IMR-90 (cell line): ENCODE results near the gene GCN1. TPM values are rescaled to one million over a fixed set of nuclear protein-coding genes. Genes with fewer than 3 reads are reported as not detected.

ENCODE experiments used
- ATAC-seq: fragments of 200-7000 bp; cut with Tn5 transposase; 2 replicates; pipeline ENCODE4 v1.9.1; 2020; ENCODE audit warnings: low read depth, mild to moderate bottlenecking, moderate library complexity
- BruUV-seq: library from RNA; stranded (reverse); fragments of 400-500 nt; replicated peaks from 2 replicates; lab custom pipeline; 2021; lab: Mats Ljungman, UMichigan
- CTCF ChIA-PET: fragments of 300-600 bp; formaldehyde crosslinking; extraction: SDS; loops from one replicate; lab custom pipeline; 2021; ENCODE audit warnings: antibody characterized with exemption; lab: Yijun Ruan, JAX
- POLR2A ChIA-PET: fragments of 300-600 bp; sonication (Branson Sonifier 250); formaldehyde crosslinking; loops from one replicate; lab custom pipeline; 2022; ENCODE audit warnings: antibody characterized with exemption; ENCODE audit not compliant: unreplicated experiment; lab: Charles Lee
- DNase-seq: peaks from one replicate; pipeline ENCODE4 v3.0.0; 2013
- H2AFZ ChIP-seq: replicated peaks from 2 replicates; pipeline ENCODE3; 2013; ENCODE audit warnings: low read length, mild to moderate bottlenecking; ENCODE audit not compliant: poor library complexity
- H2AK5ac ChIP-seq: 2 replicates; pipeline ENCODE4 v1.6.1; 2013; ENCODE audit warnings: low read depth, low read length, inconsistent platforms
- H2AK9ac ChIP-seq: replicated peaks from 2 replicates; pipeline ENCODE3; 2013; ENCODE audit warnings: mild to moderate bottlenecking, low read depth, low read length, moderate library complexity; ENCODE audit not compliant: poor library complexity
- H2BK120ac ChIP-seq: 2 replicates; pipeline ENCODE4 v1.6.1; 2013; ENCODE audit warnings: low read depth, low read length, inconsistent platforms
- H2BK15ac ChIP-seq: 3 replicates; pipeline ENCODE4 v1.6.1; 2013; ENCODE audit warnings: low read depth, low read length, inconsistent platforms
- H2BK20ac ChIP-seq: 2 replicates; pipeline ENCODE4 v1.6.1; 2013; ENCODE audit warnings: low read depth, mild to moderate bottlenecking, inconsistent platforms, low read length, moderate library complexity
- H2BK5ac ChIP-seq: 2 replicates; pipeline ENCODE4 v1.6.1; 2013; ENCODE audit warnings: mild to moderate bottlenecking, low read depth, low read length, inconsistent platforms; ENCODE audit not compliant: poor library complexity, severe bottlenecking
- H3K14ac ChIP-seq: replicated peaks from 2 replicates; pipeline ENCODE4 v1.6.1; 2013; ENCODE audit warnings: low read depth, low read length, inconsistent platforms
- H3K18ac ChIP-seq: 2 replicates; pipeline ENCODE4 v1.6.1; 2013; ENCODE audit warnings: low read depth, low read length, control low read depth
- H3K23ac ChIP-seq: 2 replicates; pipeline ENCODE4 v1.6.1; 2013; ENCODE audit warnings: low read depth, low read length, inconsistent platforms
- H3K27ac ChIP-seq: 2 replicates; pipeline ENCODE4 v1.5.1; 2013; ENCODE audit warnings: mild to moderate bottlenecking, control low read depth, low read length; ENCODE audit not compliant: insufficient read depth
- H3K27me3 ChIP-seq: 2 replicates; pipeline ENCODE4 v1.6.1; 2013; ENCODE audit warnings: low read length; ENCODE audit not compliant: control insufficient read depth, insufficient read depth
- H3K36me3 ChIP-seq: 2 replicates; pipeline ENCODE4 v1.6.1; 2013; ENCODE audit warnings: low read length, mixed read lengths; ENCODE audit not compliant: control insufficient read depth, insufficient read depth
- H3K4ac ChIP-seq: 2 replicates; pipeline ENCODE4 v1.6.1; 2013; ENCODE audit warnings: low read depth, low read length, inconsistent platforms
- H3K4me1 ChIP-seq: 2 replicates; pipeline ENCODE4 v1.6.1; 2013; ENCODE audit warnings: low read length, mixed read lengths; ENCODE audit not compliant: control insufficient read depth, insufficient read depth
- H3K4me2 ChIP-seq: 2 replicates; pipeline ENCODE4 v1.6.1; 2013; ENCODE audit warnings: low read depth, mild to moderate bottlenecking, control low read depth, low read length, moderate library complexity
- H3K4me3 ChIP-seq: 2 replicates; pipeline ENCODE4 v1.5.1; 2013; ENCODE audit warnings: low read depth, mild to moderate bottlenecking, control low read depth, low read length, moderate library complexity; ENCODE audit not compliant: insufficient read depth
- H3K56ac ChIP-seq: 2 replicates; pipeline ENCODE4 v1.6.1; 2013; ENCODE audit warnings: low read length, inconsistent platforms; ENCODE audit not compliant: insufficient read depth; ENCODE audit errors: extremely low read depth
- H3K79me1 ChIP-seq, 2 experiments: 2 replicates each; pipeline ENCODE4 v1.6.1; 2013; ENCODE audit warnings: low read length in 2 of 2, inconsistent platforms in 1 of 2, low read depth in 1 of 2
- H3K9ac ChIP-seq: 2 replicates; pipeline ENCODE4 v1.6.1; 2013; ENCODE audit warnings: low read depth, low read length, control low read depth
- H3K9me1 ChIP-seq: 2 replicates; pipeline ENCODE4 v1.6.1; 2013; ENCODE audit warnings: low read length, inconsistent platforms; ENCODE audit not compliant: insufficient read depth
- H3K9me3 ChIP-seq: 2 replicates; pipeline ENCODE4 v1.6.1; 2013; ENCODE audit warnings: low read length; ENCODE audit not compliant: control insufficient read depth, insufficient read depth
- H4K20me1 ChIP-seq: 2 replicates; pipeline ENCODE4 v1.6.1; 2013; ENCODE audit warnings: low read length, inconsistent platforms; ENCODE audit not compliant: insufficient read depth
- H4K5ac ChIP-seq: 2 replicates; pipeline ENCODE4 v1.6.1; 2013; ENCODE audit warnings: mild to moderate bottlenecking, low read depth, low read length, control low read depth
- H4K8ac ChIP-seq, 2 experiments: 2 replicates each; pipeline ENCODE4 v1.6.1; 2013; ENCODE audit warnings: low read depth in 2 of 2, low read length in 2 of 2, control low read depth in 1 of 2, inconsistent platforms in 1 of 2
- H4K91ac ChIP-seq: 2 replicates; pipeline ENCODE4 v1.6.1; 2013; ENCODE audit warnings: low read depth, low read length, inconsistent platforms; ENCODE audit not compliant: insufficient read depth
- BHLHE40 ChIP-seq: fragments of 150-350 bp; IDR thresholded peaks from 2 replicates; pipeline ENCODE4 v1.6.1; 2016; ENCODE audit warnings: mild to moderate bottlenecking, low read depth, low read length
- CEBPB ChIP-seq: IDR thresholded peaks from 2 replicates; pipeline ENCODE4 v1.6.1; 2012; ENCODE audit warnings: low read depth, low read length, improper control_type of control experiment
- CHD1 ChIP-seq: IDR thresholded peaks from 2 replicates; pipeline ENCODE4 v1.6.1; 2012; ENCODE audit warnings: low read depth, low read length, improper control_type of control experiment
- CTCF ChIP-seq: conservative IDR thresholded peaks from 2 replicates; pipeline ENCODE4 v1.5.1; 2012; ENCODE audit warnings: mild to moderate bottlenecking, low read depth, low read length, improper control_type of control experiment
- ELK1 ChIP-seq: fragments of 150-350 bp; IDR thresholded peaks from 2 replicates; pipeline ENCODE4 v1.6.1; 2016; ENCODE audit warnings: low read depth, mild to moderate bottlenecking, low read length, moderate library complexity, borderline replicate concordance
- FOS ChIP-seq: fragments of 150-350 bp; IDR thresholded peaks from 2 replicates; pipeline ENCODE4 v1.6.1; 2016; ENCODE audit warnings: low read depth, low read length
- MAZ ChIP-seq: IDR thresholded peaks from 2 replicates; pipeline ENCODE4 v1.6.1; 2012; ENCODE audit warnings: low read depth, mild to moderate bottlenecking, low read length, improper control_type of control experiment, moderate library complexity, borderline replicate concordance
- MXI1 ChIP-seq: IDR thresholded peaks from 2 replicates; pipeline ENCODE4 v1.6.1; 2012; ENCODE audit warnings: low read depth, mild to moderate bottlenecking, low read length, moderate library complexity, borderline replicate concordance
- NFE2L2 ChIP-seq: fragments of 150-350 bp; IDR thresholded peaks from 2 replicates; pipeline ENCODE4 v1.6.1; 2016; ENCODE audit warnings: low read depth, mild to moderate bottlenecking, low read length
- POLR2A ChIP-seq: IDR thresholded peaks from 2 replicates; pipeline ENCODE4 v1.6.1; 2012; ENCODE audit warnings: mild to moderate bottlenecking, low read depth, low read length
- RAD21 ChIP-seq: IDR thresholded peaks from 2 replicates; pipeline ENCODE4 v1.6.1; 2012; ENCODE audit warnings: low read length, improper control_type of control experiment
- RCOR1 ChIP-seq: IDR thresholded peaks from 2 replicates; pipeline ENCODE4 v1.6.1; 2012; ENCODE audit warnings: mild to moderate bottlenecking, low read length, improper control_type of control experiment; ENCODE audit not compliant: insufficient replicate concordance
- RFX5 ChIP-seq: IDR thresholded peaks from 2 replicates; pipeline ENCODE4 v1.8.0; 2012; ENCODE audit warnings: low read depth, mild to moderate bottlenecking, low read length, moderate library complexity
- SMC3 ChIP-seq: fragments of 150-350 bp; IDR thresholded peaks from 2 replicates; pipeline ENCODE4 v1.6.1; 2016; ENCODE audit warnings: low read depth, mild to moderate bottlenecking, antibody characterized with exemption, low read length, moderate library complexity
- WGBS, 2 experiments: methylation state at CpG; one replicate each; pipeline versions ENCODE4 v1.1.5 to v1.1.7; 2013; ENCODE audit warnings: missing lambda C conversion rate in 2 of 2; ENCODE audit not compliant: insufficient read length in 1 of 2; ENCODE audit errors: extremely low coverage in 2 of 2; 5-methylcytosine and 5-hydroxymethylcytosine counted together
- dilution Hi-C: fragments of 300-500 bp; cut with HindIII; formaldehyde crosslinking; loops from one replicate; pipeline ENCODE4 v1.14.3; 2018; ENCODE audit warnings: low sequenced_read_pairs; ENCODE audit not compliant: unreplicated experiment
- in situ Hi-C: fragments of 300-500 bp; cut with MboI; formaldehyde crosslinking; loops from 3 replicates; pipeline ENCODE4 v1.14.3; 2019; ENCODE audit warnings: low sequenced_read_pairs, inconsistent platforms, mixed read lengths
- intact Hi-C: fragments of 100-400 bp; cut with micrococcal nuclease; formaldehyde crosslinking; loops from 2 replicates; pipeline ENCODE4 v1.10.0; 2022
- polyA plus RNA-seq, 3 experiments: library from polyadenylated mRNA; depleted of rRNA; stranded (reverse); fragments of >200 nt; gene quantifications; 2 replicates each; pipeline ENCODE4 v1.2.3, GENCODE V29; 2012; ENCODE audit warnings: low replicate concordance in 1 of 3
- total RNA-seq: library from RNA; depleted of rRNA; stranded (reverse); fragments of >200 nt; gene quantifications from 2 replicates; pipeline ENCODE4 v1.2.3, GENCODE V29; 2012
- TF ChIP-seq, protein P1 (sequence below): fragments of 150-350 bp; IDR thresholded peaks from 2 replicates; pipeline ENCODE4 v1.6.1; 2017; ENCODE audit warnings: mild to moderate bottlenecking, antibody characterized with exemption, low read length, low read depth

The GCN1 gene
- total and polyA plus RNA-seq, 2 of the 4 experiments (the other 2 are of a cell fraction) = 57.8 to 77.6 TPM

DNA sequence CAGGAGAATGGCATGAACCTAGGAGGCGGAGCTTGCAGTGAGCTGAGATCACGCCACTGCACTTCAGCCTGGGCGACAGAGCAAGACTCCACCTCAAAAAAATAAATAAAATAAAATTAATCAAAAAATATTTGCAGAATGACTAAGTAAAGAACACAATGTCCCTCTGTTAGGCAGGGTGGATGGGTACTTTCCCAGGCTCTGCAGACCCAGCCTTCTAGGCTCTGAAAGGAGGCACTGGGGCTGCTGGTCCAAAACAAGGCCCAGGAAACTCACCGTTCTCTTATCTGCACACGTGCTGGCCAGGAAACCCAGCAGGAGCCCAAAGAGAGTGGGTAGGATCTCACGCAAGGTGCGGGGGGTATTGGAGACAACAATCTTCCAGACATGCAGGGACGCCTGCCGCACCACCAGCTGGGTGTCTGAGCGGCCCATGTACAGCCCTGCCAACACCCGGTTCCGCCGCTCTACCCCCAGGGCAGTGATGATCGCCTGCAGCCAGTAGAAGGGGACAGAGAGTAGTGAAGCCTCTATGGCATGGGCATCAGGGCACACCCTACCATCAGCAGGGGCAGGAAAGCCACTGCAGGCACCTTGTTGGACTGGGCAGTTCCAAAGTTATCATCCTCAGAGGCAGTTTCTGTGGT is 52.2 kb downstream of the GCN1 start:
- Histone ChIP-seq H4K8ac (no peak overlapping the region), H4K5ac (no peak overlapping the region), H2AFZ (peak overlapping the region; percentile 63), H2BK20ac (no peak overlapping the region), H2BK15ac (no peak overlapping the region), H2BK5ac (peak overlapping the region; percentile 8), H3K4me1 (peaks cover 11% of the 10 kb centered on the region), H2AK9ac (peak overlapping the region; percentile 81), H3K4me2 (no peak overlapping the region), H3K9me1 (peaks cover 28% of the 10 kb centered on the region), H3K4me3 (no peak overlapping the region), H3K27ac (no peak overlapping the region), H3K9ac (no peak overlapping the region), H3K4ac (no peak overlapping the region), H3K56ac (no peak overlapping the region), H4K91ac (no peak overlapping the region), H4K20me1 (peaks cover 19% of the 10 kb centered on the region), H3K18ac (no peak overlapping the region), H3K9me3 (no peaks in the 10 kb centered on the region), H3K14ac (no peak overlapping the region; the same call in 1 of the 2 replicates), H3K27me3 (no peaks in the 10 kb centered on the region), H3K79me1 (peaks cover 17 to 46% of the 10 kb centered on the region in 2 experiments), H3K36me3 (peaks cover 82% of the 10 kb centered on the region), H2BK120ac (0 out of 2 replicates have a peak overlapping the region, but pooled peaks have one; percentile 15), H2AK5ac (no peak overlapping the region), H3K23ac (no peak overlapping the region)
- WGBS, 2 experiments = 100% methylated on average over 2 of the region's 14 CpGs; no CpG with 5 or more reads in 1 of the 2 experiments
- 0 out of 2 replicates have a peak, but pooled peaks have one; percentile 9 for ATAC-seq
- ChIA-PET POLR2A (no interaction called here), CTCF (no interaction called here)
- intact Hi-C loops (loop anchor here (5.0 kb wide), 1 partner anchor 35 kb away; no protein-coding TSS in a partner anchor), dilution Hi-C loops (no loop called here), in situ Hi-C loops (loop anchor here (5.0 kb wide), 1 partner anchor 40 kb away; no protein-coding TSS in a partner anchor)
- DNase-seq = peak; percentile 46
- no TSS peak for BruUV-seq
- TF ChIP-seq, protein P1, sequence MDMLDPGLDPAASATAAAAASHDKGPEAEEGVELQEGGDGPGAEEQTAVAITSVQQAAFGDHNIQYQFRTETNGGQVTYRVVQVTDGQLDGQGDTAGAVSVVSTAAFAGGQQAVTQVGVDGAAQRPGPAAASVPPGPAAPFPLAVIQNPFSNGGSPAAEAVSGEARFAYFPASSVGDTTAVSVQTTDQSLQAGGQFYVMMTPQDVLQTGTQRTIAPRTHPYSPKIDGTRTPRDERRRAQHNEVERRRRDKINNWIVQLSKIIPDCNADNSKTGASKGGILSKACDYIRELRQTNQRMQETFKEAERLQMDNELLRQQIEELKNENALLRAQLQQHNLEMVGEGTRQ = no peak
- TF ChIP-seq RAD21 (no peak), RCOR1 (no peak), MAZ (no peak), POLR2A (no peak), SMC3 (no peak), ELK1 (no peak), MXI1 (no peak), RFX5 (no peak), CHD1 (no peak), BHLHE40 (no peak), NFE2L2 (no peak), FOS (no peak), CTCF (no peak), CEBPB (no peak)
